HG02852 (cell line): ENCODE measurements around the gene SOX11.

Experiments
- ATAC-seq: cut with Tn5 transposase; IDR thresholded peaks from one replicate; pipeline ENCODE4 v1.9.1; 2021; ENCODE audit warnings: mild to moderate bottlenecking, moderate library complexity; ENCODE audit not compliant: unreplicated experiment

Gene SOX11

GRCh38 chr2:5722236-5722635, 30.1 kb downstream of the SOX11 start:
- no peak for ATAC-seq

GRCh38 chr2:5723791-5724735, 31.9 kb downstream of the SOX11 start:
- ATAC-seq, result no peak

GRCh38 chr2:5725072-5725471, 32.9 kb downstream of the SOX11 start:
- ATAC-seq, result no peak

GRCh38 chr2:5725794-5726463, 33.7 kb downstream of the SOX11 start:
- ATAC-seq, result no peak

GRCh38 chr2:5727235-5727634, 35.1 kb downstream of the SOX11 start:
- ATAC-seq, result no peak

GRCh38 chr2:5729416-5729815, 37.2 kb downstream of the SOX11 start:
- ATAC-seq, result no peak

- no peak for ATAC-seq
These were observed 38.2 kb downstream of the SOX11 start for GRCh38 chr2:5730386-5730785.

GRCh38 chr2:5734859-5735520, 42.8 kb downstream of the SOX11 start:
- no peak for ATAC-seq

GRCh38 chr2:5735521-5735861, 43.3 kb downstream of the SOX11 start:
- ATAC-seq, result no peak

GRCh38 chr2:5736050-5736449, 43.9 kb downstream of the SOX11 start:
- ATAC-seq, result no peak

- ATAC-seq, result no peak
These were observed 44.7 kb downstream of the SOX11 start for GRCh38 chr2:5736886-5737285.

- no peak for ATAC-seq
These were observed 47.9 kb downstream of the SOX11 start for GRCh38 chr2:5740053-5740452.

- no peak for ATAC-seq
These were observed 48.6 kb downstream of the SOX11 start for GRCh38 chr2:5740817-5741216.

GRCh38 chr2:5741242-5741641, 49.1 kb downstream of the SOX11 start:
- ATAC-seq, result no peak

GRCh38 chr2:5742126-5742525, 49.9 kb downstream of the SOX11 start:
- ATAC-seq, result no peak

- no peak for ATAC-seq
These were observed 56.2 kb downstream of the SOX11 start for GRCh38 chr2:5748391-5748790.

- no peak for ATAC-seq
These were observed 56.8 kb downstream of the SOX11 start for GRCh38 chr2:5748946-5749345.

GRCh38 chr2:5749347-5749746, 57.2 kb downstream of the SOX11 start:
- ATAC-seq, result no peak
